Thyroid gland (tissue), 4 donors: ENCODE results near the gene CACNB1. TPM values are rescaled to one million over a fixed set of nuclear protein-coding genes. Genes with fewer than 3 reads are reported as not detected.
A peak's percentile ranks its signal among the peaks of the same experiment; 100 is the strongest.

ENCODE experiments used
- DNase-seq, 2 donors: peaks; one replicate each; pipeline ENCODE4 v3.0.0-alpha.2; 2019
- H3K27ac ChIP-seq, 3 donors: fragments of 200-600 bp; sonication (generic); 1 replicate in 2 of 3; 2 replicates in 1 of 3; pipeline ENCODE4 v1.5.1; 2016 to 2019; ENCODE audit warnings: mild to moderate bottlenecking in 1 of 3, moderate library complexity in 1 of 3
- H3K27me3 ChIP-seq: fragments of 200-600 bp; sonication (generic); one replicate; pipeline ENCODE4 v1.5.1; 2019
- H3K36me3 ChIP-seq, 2 donors: fragments of 200-600 bp; sonication (generic); one replicate each; pipeline ENCODE4 v1.5.1; 2016 to 2019
- H3K4me1 ChIP-seq, 2 donors: fragments of 200-600 bp; sonication (generic); one replicate each; pipeline ENCODE4 v1.5.1; 2017 to 2019
- H3K4me3 ChIP-seq, 3 donors: fragments of 200-600 bp; sonication (generic); replicated peaks in 1 of 3; 1 replicate in 2 of 3; 2 replicates in 1 of 3; pipeline ENCODE4 v1.5.1; 2016; ENCODE audit warnings: mild to moderate bottlenecking in 1 of 3
- H3K9me3 ChIP-seq: fragments of 200-600 bp; sonication (generic); one replicate; pipeline ENCODE4 v1.5.1; 2017
- CTCF ChIP-seq, 6 experiments: fragments of 200-600 bp in 3 of 6; fragments of 450-650 bp in 3 of 6; sonication (generic) in 3 of 6; IDR thresholded peaks; one replicate each; pipeline ENCODE4 v1.5.1; 2016 to 2019; ENCODE audit warnings: antibody characterized with exemption in 6 of 6, mild to moderate bottlenecking in 2 of 6, inconsistent platforms in 1 of 6, moderate library complexity in 1 of 6
- POLR2A ChIP-seq, 2 donors: fragments of 450-650 bp; IDR thresholded peaks; one replicate each; pipeline ENCODE4 v1.6.1; 2017; ENCODE audit warnings: antibody characterized with exemption in 2 of 2, mild to moderate bottlenecking in 2 of 2, moderate library complexity in 1 of 2
- WGBS, 2 donors: methylation state at CpG; one replicate each; pipeline ENCODE4 v1.1.5; 2017; 5-methylcytosine and 5-hydroxymethylcytosine counted together
- intact Hi-C: fragments of 100-400 bp; cut with DNase I; formaldehyde crosslinking; loops from one replicate; pipeline ENCODE4 v1.15.1; 2023
- total RNA-seq, 4 donors: library from RNA; depleted of rRNA; stranded (reverse); fragments of >200 nt; gene quantifications; one replicate each; pipeline ENCODE4 v1.2.3, GENCODE V29; 2016

CACNB1 gene
- total RNA-seq, 4 donors from 2014 or later = 5.8 to 10.1 (median 7.8) TPM

- Histone ChIP-seq H3K4me3 (peak within 1 kb of the TSS in 1 of 3 donors; percentile 36), H3K36me3 (no peaks in the 10 kb centered on the region), H3K9me3 (no peaks in the 10 kb centered on the region), H3K4me1 (peaks cover 9 to 12% of the 10 kb centered on the region in 2 donors), H3K27me3 (peaks cover 4% of the 10 kb centered on the region), H3K27ac (no peak within 1 kb of the TSS)
- intact Hi-C loops = loop anchor here (10.0 kb wide), 1 partner anchor 79 kb away; no protein-coding TSS in a partner anchor
- DNase-seq = no peak
- WGBS, 2 donors = 58% methylated on average over 17 of the region's 17 CpGs; no CpG with 5 or more reads in 1 of the 2 donors
- TF ChIP-seq CTCF (IDR thresholded peaks at IDR 0.05) (no peak), POLR2A (IDR thresholded peaks at IDR 0.05) (no peak)
Measured at GRCh38 chr17:39165841-39166349, 31.6 kb downstream of the CACNB1 start, which contains the start of gene ARL5C. Gene ARL5C (minus strand): TSS chr17:39166161. CDS start chr17:39165760, 401 bp downstream.

- no peaks in the 10 kb centered on the region for H3K36me3 ChIP-seq
- no peak for DNase-seq
- peak overlapping the region in 1 of 3 donors; percentile 36 for H3K4me3 ChIP-seq
- TF ChIP-seq CTCF (IDR thresholded peaks at IDR 0.05) (no peak), POLR2A (IDR thresholded peaks at IDR 0.05) (no peak)
- no peaks in the 10 kb centered on the region for H3K9me3 ChIP-seq
- 0 to 7% methylated on average over 2 to 30 of the region's 51 CpGs for WGBS, 2 donors
- no peak overlapping the region for H3K27ac ChIP-seq
- H3K27me3 ChIP-seq = peaks cover 4% of the 10 kb centered on the region
- intact Hi-C loops = loop anchor here (10.0 kb wide), 1 partner anchor 79 kb away; no protein-coding TSS in a partner anchor
- H3K4me1 ChIP-seq = peaks cover 9 to 12% of the 10 kb centered on the region in 2 donors
Measured at GRCh38 chr17:39165178-39165840, 32.2 kb downstream of the CACNB1 start.

- peak overlapping the region in 1 of 3 donors; percentile 36 for H3K4me3 ChIP-seq
- intact Hi-C loops = loop anchor here (10.0 kb wide), 1 partner anchor 80 kb away; no protein-coding TSS in a partner anchor
- no peaks in the 10 kb centered on the region for H3K36me3 ChIP-seq
- H3K27ac ChIP-seq = no peak overlapping the region
- H3K4me1 ChIP-seq = peaks cover 9 to 12% of the 10 kb centered on the region in 2 donors
- TF ChIP-seq CTCF (IDR thresholded peaks at IDR 0.05) (peak; percentile 21 to 75 (median 60)), POLR2A (IDR thresholded peaks at IDR 0.05) (no peak)
- no peaks in the 10 kb centered on the region for H3K9me3 ChIP-seq
- peak; percentile 74 to 75 for DNase-seq
- 0 to 3% methylated on average over 7 to 14 of the region's 15 CpGs for WGBS, 2 donors
- peaks cover 4% of the 10 kb centered on the region for H3K27me3 ChIP-seq
Measured at GRCh38 chr17:39164675-39165143, 32.8 kb downstream of the CACNB1 start.

- WGBS, 2 donors = 73 to 80% methylated on average over 2 of the region's 2 CpGs
- DNase-seq = no peak
- Histone ChIP-seq H3K36me3 (no peaks in the 10 kb centered on the region), H3K27me3 (peaks cover 4% of the 10 kb centered on the region), H3K9me3 (no peaks in the 10 kb centered on the region), H3K4me1 (peaks cover 9 to 12% of the 10 kb centered on the region in 2 donors), H3K27ac (no peak overlapping the region), H3K4me3 (no peak overlapping the region)
- intact Hi-C loops = loop anchor here (10.0 kb wide), 1 partner anchor 83 kb away; no protein-coding TSS in a partner anchor
- TF ChIP-seq POLR2A (IDR thresholded peaks at IDR 0.05) (no peak), CTCF (IDR thresholded peaks at IDR 0.05) (no peak)
Measured at GRCh38 chr17:39161962-39162361, 35.5 kb downstream of the CACNB1 start.

- WGBS, 2 donors = 89 to 93% methylated on average over 2 of the region's 2 CpGs
- Histone ChIP-seq H3K36me3 (no peaks in the 10 kb centered on the region), H3K4me1 (no peaks in the 10 kb centered on the region), H3K27ac (no peak overlapping the region), H3K27me3 (no peaks in the 10 kb centered on the region), H3K4me3 (no peak overlapping the region), H3K9me3 (no peaks in the 10 kb centered on the region)
- DNase-seq = no peak
- intact Hi-C loops = no loop called here
- no peak for TF ChIP-seq CTCF (IDR thresholded peaks at IDR 0.05)
- TF ChIP-seq POLR2A (IDR thresholded peaks at IDR 0.05) = no peak
Measured at GRCh38 chr17:39158623-39159022, 38.8 kb downstream of the CACNB1 start.
